EH (cell line): ENCODE measurements around the gene CUTA.

Experiments used
- DNase-seq: peaks from one replicate; pipeline ENCODE4 v3.0.0-alpha.2; 2015; ENCODE audit warnings: low read depth

The CUTA gene

GRCh38 chr6:33423777-33424176 is 5.9 kb upstream of the CUTA start:
- DNase-seq, result no peak

GRCh38 chr6:33421344-33421643 is 3.4 kb upstream of the CUTA start:
- no peak for DNase-seq

DNA sequence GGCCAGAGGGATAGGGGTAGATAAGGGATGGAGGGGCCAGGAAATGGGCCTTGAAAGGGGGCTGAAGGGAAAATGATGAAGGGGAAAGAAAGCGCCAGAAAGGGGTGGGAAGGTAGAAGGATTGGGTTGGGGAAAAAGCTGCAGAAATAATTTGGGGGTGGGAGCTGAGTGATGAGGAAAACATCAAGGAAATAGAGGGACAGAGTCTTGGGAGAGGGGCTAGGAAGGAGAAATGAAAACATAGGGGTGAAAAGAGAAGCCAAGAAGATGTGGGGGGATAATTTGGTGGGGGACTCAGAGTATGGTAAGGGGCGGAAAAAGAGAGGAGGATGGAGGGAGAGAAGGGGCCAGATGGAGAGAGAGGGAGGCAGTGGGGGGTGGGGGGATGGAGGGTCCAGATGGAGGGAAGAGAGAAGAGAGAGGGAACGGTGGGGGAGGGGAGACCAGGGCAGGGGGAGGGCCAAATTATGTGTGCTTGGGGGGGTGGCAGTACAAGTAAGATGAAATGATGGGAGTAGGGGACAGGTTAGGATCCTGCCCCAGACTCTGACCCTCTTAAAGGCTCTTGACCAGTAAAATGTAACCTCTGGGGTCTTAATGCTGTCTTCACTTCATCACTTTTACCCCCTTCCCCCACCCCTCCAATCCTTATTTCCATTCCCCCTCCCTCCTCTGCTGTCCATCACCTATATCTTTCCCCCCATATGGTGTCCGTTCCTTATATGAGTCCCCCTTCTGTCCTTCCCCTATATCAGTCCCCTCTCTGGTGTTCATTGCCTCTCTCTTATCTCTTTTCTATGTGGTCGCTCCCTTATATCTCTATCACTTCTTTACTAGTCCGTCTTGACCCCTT is 2.8 kb upstream of the CUTA start:
- DNase-seq, result no peak

- DNase-seq, result peak; percentile 82
Measured at GRCh38 chr6:33419580-33420490, 1.9 kb upstream of the CUTA start, which contains the start of gene SYNGAP1. TSS of gene SYNGAP1 (plus strand) at chr6:33420065. CDS start at chr6:33420265, 200 bp downstream.

DNA sequence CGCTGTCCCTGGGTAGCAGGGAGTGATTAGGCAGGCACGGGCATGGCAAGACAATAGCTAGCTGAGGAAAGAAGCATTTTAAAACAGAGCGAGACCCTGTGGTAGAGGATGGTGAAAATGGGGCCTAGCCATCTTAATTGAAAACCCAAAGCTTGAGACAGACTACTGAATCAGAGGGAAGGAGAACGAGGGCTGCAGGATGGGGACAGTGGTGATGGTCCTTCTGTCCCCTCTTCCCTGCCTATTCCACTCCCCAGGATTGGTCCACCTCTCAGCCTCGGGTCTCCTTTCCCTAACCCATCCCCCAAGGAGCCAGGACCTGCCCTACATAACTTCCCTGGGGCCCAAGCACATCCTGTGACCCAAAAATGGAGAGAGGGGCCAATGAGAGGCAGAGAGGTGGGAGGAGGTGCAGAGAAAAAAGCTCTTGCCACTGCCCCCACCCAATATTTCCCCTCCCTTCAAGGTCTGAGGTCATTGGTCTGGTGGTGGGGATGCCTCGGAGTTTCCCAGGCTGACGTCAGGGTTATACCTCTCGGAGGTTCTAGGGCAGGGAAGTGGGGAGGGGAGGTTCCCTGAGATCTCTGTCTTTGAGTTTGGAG is 884 bp upstream of the CUTA start:
- no peak for DNase-seq

- DNase-seq, result peak; percentile 96
Measured at GRCh38 chr6:33417128-33417902, 592 bp downstream of the CUTA start.

DNA sequence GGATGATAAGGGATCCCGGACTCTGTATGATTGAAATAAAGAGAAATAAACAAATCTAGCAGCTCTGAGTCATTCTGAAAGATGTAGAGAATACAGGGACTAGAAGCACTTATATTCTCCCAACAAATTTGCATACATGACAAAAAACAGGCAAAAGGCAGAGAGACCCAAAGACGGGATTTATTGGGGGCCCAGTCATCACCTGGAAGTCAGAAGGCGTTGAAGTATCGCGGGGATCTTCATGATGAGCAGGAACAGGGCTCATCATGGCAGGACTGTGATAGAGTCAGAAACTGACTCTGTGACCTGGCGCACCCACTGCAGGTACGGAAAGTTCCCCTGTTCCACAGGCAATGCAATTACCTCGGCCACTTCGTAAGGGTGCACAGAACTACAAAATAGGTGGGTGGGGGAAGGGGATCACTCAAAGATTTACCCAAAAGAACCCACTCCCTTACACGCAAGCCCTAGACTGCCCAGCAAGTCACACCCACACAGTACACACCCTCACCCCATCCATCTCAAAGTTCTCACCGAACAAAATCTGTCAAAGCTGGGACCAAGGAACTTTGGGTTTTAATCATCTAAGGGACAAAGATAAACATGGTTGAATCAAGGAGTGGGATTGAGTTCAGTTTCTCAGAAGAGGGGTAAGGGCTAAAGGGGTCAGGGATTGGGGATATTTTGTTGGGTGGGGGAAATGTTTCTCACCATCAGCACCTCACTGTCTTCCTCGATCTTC is 1.4 kb downstream of the CUTA start:
- peak; percentile 46 for DNase-seq

GRCh38 chr6:33415831-33416230 is 2.1 kb downstream of the CUTA start:
- no peak for DNase-seq

GRCh38 chr6:33414592-33415271 is 3.2 kb downstream of the CUTA start:
- peak; percentile 22 for DNase-seq

DNA sequence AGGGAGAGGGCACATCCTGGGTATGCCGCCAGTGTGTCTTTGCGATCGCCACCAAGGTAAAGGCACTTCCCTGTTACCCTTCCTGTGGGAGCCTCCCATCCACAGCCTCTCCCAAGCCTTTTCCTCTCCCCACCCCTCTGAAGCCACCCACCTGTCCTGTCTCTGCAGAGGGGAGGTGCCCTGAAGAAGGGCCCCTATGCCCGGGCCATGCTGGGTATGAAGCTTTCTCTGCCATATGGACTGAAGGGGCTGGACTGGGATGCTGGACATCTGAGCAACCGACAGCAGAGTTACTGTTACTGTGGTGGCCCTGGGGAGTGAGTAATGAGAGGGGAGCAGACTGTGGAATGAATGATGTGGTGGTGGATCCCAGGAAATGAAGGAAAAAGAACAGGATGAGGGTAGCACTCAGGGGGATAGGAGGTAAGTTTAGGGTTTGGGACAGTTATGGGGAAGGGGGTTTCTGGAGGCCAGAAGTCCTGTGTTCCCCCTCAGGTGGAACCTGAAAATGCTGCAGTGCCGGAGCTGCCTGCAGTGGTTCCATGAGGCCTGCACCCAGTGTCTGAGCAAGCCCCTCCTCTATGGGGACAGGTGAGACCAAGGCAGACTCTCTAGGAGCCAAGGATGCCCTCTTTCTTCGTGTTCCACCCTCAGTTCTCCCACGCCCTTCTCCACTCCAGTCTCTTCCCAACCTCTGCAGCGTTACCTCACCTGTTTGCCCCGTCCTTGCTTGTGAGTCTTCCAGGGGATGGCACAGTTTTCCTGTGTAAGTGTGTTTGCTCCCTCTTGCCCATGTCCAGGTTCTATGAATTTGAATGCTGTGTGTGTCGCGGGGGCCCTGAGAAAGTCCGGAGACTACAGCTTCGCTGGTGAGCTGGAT is 4.4 kb downstream of the CUTA start:
- no peak for DNase-seq

- DNase-seq, result no peak
Measured at GRCh38 chr6:33412140-33413009, 5.5 kb downstream of the CUTA start.

GRCh38 chr6:33411632-33412005 is 6.3 kb downstream of the CUTA start:
- no peak for DNase-seq

DNA sequence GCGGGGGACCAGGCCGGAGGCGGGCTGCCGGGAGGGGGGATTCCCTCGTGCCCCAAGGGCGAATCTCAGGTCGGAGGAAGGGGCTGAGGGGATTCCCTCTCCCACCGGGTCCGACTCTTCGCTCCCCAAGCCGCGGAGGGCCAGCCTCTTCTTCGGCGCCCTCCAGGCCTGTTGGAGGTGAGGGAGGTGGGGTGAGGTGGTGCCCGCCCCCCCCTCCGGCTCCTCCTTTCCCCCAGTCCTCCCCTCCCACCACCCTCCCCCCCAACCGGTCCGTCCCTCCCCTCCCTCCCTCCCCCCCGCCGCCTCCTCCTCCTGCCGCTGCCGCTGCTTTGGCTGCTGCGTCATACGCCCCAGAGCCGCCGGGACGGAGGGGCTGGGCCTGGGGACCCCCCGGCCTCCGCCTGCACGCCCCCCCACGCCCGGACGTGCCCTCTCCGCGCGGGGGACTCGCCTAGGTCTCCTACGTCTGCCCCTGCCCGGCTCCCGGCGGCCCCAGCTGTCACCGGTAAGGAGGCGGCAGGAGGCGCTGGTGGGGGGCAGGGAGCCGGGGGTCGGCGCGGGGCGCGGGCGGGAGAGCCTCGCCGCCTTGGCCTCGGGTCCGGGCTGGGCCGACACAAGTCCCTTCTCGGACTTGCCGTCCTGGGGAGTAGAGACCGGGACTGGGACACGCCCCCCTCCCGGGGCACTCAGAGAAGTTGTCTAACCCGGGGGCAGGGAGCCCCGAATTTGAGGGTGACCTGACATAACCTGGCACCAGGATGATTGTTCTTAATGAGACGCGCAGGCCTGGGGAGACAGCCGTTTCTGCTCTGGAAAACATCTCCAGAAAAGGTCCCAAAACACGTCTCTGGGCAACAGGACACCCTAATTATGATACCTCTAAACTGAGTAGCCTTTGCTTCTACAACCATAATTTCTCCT is 6.9 kb downstream of the CUTA start, which contains the start of gene PHF1:
Gene PHF1 (plus strand): TSS at position 304 of the 921 bp plus-strand sequence. CDS start 1,250 bp downstream, outside the sequence.
- peak; percentile 88 for DNase-seq

DNA sequence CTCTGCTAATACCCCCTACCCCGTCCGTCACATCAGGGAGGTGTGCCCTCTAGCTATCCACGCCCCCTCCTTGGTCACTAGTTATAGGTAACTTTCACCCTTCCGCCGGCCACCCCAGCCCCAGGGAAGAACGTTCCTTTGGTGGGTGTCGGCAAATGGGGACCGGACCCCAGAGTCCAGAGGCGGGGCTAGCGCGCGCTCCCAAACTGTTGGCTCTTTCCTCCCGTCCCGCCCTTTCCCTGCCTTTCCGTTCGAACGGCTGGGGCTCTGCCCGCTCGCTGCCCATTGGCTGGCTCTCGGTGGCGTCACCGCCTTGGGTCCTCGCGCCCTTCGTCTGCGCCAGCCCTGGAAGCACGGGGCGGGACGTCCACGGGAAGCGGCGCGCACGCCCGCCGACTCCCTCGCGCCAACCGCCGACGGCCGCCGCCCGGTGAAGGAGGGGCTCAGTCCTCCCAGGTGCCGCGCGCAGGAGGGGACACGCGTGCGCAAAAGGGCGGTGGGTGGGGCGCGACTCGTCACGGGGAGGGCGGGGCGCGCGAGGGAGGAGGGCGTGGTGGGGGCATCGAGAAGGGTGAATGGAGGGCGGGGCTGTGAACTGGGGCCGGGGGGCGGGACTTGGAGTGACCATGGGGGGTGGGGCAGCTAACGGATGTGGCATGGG is 7.7 kb downstream of the CUTA start:
- DNase-seq, result peak; percentile 98

DNA sequence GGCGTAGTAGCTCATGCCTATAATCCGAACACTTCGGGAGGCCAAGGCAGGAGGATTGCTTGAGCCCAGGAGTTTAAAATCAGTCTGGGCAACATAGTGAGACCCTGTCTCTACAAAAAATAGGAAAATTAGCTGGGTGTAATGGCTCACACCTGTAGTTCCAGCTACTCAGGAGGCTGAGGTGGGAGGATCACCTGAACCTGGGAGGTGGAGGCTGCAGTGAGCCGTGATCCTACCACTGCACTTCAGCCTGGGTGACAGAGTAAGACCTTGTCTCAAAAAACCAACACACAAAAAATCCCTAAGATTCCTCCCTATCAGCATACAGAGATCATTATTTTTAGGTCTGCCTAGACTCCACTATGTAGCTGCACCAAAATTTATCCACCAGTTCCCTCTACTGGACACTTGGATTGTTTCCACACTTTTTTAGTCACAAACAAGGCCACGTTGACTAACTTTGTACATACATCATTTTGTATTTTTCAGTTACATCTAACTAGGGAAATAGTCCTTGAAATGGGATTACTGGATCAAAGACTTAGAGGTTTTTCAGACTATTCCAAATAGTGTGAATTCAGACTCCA is 10.7 kb downstream of the CUTA start:
- peak; percentile 67 for DNase-seq

GRCh38 chr6:33406126-33406525 is 11.8 kb downstream of the CUTA start:
- DNase-seq, result no peak
